ENCODE measurements around the gene TPPP3.

TPPP3 gene

DNA sequence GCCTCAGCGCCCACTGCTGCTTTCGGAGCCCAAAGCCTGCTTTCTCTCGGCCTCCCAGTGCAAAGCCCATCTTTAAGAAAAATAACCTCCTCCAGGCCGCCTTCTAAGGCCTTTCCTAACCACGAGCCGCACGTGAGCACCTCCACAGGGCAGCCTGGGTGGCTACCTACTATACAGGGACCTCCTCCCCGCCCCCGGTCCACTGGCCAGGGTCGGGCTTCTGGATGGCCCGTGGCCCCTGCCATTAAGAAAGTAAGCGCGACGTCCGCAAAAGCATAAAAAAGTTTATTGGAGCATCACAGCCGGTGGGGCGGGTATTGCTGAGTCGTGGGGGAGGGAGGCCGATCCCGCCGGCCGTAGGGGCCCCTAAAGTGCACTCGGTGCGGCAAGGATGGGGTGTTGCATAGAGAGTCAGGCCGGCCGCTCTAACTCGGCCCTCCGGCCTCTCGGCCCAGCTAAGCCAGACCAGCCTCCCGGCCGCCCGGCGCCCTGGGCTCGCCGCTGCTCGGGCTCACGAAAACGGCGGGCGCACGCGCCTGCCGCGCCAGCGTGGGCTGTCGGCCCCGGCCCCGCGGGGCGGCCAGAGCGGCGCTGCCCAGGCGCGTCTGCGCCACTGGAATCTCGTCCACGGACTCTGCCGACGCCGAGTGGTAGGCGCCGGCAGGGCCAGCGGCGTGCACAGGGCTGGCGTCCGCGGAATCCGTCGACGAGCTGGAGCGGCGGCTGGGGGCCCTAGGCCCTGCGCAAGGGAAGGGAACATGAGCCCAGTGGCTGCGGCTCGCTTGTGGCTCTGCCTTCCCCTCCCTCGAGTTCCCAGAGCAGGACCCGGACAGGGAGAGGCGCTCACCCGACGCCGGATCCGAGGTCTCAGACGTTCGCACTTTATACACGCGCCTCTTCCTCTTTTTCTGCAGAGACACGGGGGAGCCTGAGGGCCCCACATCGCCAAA lies 1.1 kb upstream of the TPPP3 start:
- no peak for DNase-seq (ENCODE audit: extremely low spot score)
- TF ChIP-seq LEF1 (IDR thresholded peaks at IDR 0.05; ENCODE audit: borderline replicate concordance) (no peak), NFRKB (IDR thresholded peaks at IDR 0.05) (no peak), SP1 (IDR thresholded peaks at IDR 0.05) (no peak), FOXM1 (IDR thresholded peaks at IDR 0.05; ENCODE audit: borderline replicate concordance) (no peak), L3MBTL2 (conservative IDR thresholded peaks at IDR 0.05) (no peak), ARNT (IDR thresholded peaks at IDR 0.05) (no peak), SUZ12 (IDR thresholded peaks at IDR 0.05) (no peak), BHLHE40 (IDR thresholded peaks at IDR 0.05; ENCODE audit: borderline replicate concordance) (no peak), TARDBP (IDR thresholded peaks at IDR 0.05) (no peak), CTBP1 (IDR thresholded peaks at IDR 0.05; ENCODE audit: borderline replicate concordance) (no peak), ELF4 (IDR thresholded peaks at IDR 0.05) (no peak)
- ChIA-PET CTCF (interaction anchor here (3.5 kb wide), 1 partner anchor 14 kb away, joined by 16 read pairs; no protein-coding TSS in a partner anchor), POLR2A (interaction anchor here (1.0 kb wide), 1 partner anchor 27 kb away, joined by 3 read pairs; no protein-coding TSS in a partner anchor)

DNA sequence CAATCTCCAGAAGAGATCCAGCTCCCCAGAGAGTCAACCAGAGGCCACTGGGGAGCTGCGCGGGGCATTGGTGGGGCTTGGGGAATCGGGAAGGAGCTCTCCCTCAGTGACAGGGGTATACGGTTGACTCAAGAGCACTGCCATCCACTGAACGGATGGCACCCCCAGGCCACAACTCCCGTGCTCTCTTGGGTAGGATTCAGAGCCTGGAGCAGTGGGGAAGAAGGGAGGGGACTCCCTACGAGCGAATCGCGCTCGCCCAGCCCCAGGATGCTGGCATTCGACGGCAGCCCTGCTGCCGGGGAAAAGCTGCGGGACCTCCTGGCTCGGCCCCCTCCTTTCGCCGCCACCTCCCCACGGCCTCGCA lies 473 bp upstream of the TPPP3 start:
- no peak for TF ChIP-seq NFRKB (IDR thresholded peaks at IDR 0.05)
- TF ChIP-seq, protein P1, sequence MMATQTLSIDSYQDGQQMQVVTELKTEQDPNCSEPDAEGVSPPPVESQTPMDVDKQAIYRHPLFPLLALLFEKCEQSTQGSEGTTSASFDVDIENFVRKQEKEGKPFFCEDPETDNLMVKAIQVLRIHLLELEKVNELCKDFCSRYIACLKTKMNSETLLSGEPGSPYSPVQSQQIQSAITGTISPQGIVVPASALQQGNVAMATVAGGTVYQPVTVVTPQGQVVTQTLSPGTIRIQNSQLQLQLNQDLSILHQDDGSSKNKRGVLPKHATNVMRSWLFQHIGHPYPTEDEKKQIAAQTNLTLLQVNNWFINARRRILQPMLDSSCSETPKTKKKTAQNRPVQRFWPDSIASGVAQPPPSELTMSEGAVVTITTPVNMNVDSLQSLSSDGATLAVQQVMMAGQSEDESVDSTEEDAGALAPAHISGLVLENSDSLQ (IDR thresholded peaks at IDR 0.05) = no peak
- TF ChIP-seq BHLHE40 (IDR thresholded peaks at IDR 0.05; ENCODE audit: borderline replicate concordance) = no peak
- no peak for TF ChIP-seq FOXK2 (IDR thresholded peaks at IDR 0.05)
- DNase-seq (ENCODE audit: extremely low spot score) = no peak
- ChIA-PET CTCF (interaction anchor here (0.6 to 3.5 kb wide), 2 partner anchors 13 to 22 kb away, joined by 3 to 16 read pairs; no protein-coding TSS in a partner anchor), POLR2A (interaction anchor here (1.0 to 1.8 kb wide), 2 partner anchors 12 to 26 kb away, joined by 3 to 6 read pairs; no protein-coding TSS in a partner anchor)

DNA sequence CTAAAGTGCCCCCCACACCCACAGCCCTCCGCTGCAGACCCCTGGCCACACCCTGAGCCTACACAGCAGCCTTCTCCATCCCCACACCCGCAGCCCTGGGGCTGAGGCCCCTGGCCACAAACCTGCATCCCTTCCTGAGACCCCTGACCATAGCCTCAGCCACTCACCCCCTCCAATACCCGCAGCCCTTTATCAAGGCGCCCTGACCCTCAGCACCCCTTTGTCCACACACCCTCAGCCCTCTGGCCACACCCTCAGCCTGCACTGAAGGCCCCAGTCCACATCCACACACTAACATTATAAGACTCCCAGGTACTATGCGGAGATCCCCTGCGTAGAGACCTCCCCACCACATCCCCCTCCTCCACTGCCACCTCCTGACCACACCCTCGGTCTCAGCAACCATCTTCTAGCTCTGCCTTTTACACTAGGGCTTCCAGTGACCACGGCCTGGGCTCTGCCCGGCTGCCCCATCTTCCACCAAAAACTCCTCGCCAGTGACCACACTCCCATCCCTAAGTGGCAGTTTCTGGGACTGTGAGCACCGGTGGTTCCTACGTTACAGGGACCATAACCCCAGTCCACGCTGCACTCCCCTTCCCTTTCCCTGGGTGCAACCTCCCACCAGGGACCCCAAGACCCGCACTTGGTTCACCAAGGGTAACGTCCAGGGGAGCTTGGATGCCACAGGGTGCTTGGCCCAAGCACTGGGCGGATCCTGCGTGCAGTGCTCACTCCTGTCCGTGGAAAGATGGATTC lies 818 bp downstream of the TPPP3 start:
- no peak for DNase-seq (ENCODE audit: extremely low spot score)
- ChIA-PET POLR2A (interaction anchor here (0.7 to 1.8 kb wide), 3 partner anchors 11 to 73 kb away, joined by 3 to 6 read pairs (median 3); no protein-coding TSS in a partner anchor), CTCF (interaction anchor here (0.5 to 3.5 kb wide), 4 partner anchors 8 to 371 kb away, joined by 3 to 16 read pairs (median 4); no protein-coding TSS in a partner anchor)
- TF ChIP-seq FOXK2 (IDR thresholded peaks at IDR 0.05) = no peak
- no peak for TF ChIP-seq LEF1 (IDR thresholded peaks at IDR 0.05; ENCODE audit: borderline replicate concordance)

DNA sequence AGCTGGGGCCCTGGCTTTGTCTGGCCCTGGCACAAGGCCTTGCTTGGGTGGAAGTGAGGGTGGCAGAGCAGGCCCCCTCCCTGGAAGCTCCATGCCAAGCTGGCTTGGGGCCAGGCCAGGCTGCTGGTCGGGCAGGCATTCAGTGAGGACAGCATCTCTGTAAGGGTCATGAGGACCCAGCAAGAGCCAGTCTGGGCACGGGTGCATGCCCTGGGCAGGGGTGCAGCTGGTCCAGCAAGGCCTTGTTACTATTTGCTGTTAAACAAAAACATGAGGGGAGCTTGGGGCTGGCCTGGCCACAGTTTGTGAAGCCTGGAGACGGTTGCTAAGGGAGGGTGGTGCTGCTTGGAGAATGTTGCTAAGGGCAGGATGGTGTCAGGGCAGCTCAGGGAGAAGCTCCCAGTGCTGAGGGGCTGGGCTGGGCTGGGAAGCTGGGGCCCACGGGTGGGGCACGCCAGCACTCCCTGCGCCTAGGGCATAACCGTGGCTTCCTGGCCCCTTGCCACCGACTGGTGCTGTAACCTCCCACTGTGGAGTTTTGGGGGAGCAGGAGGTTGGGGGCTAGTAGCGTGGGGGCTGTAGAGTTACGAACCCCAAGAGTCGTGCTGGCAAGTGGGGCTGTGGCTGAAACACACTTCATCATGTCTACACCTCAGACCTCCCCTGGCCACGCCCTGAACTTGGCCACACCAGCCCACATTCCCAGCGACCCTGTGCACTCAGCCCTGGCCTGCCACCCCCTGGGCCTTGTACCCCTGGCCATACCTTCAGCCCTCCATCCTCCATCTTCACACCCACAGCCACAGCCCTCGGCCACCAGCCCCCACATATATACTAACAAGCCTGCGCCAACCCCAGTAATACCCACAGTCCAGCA lies 1.6 kb downstream of the TPPP3 start:
- TF ChIP-seq CTBP1 (IDR thresholded peaks at IDR 0.05; ENCODE audit: borderline replicate concordance) = no peak
- no peak for DNase-seq (ENCODE audit: extremely low spot score)
- POLR2A ChIA-PET = interaction anchor here (1.3 to 1.8 kb wide), 2 partner anchors 10 to 14 kb away, joined by 3 to 6 read pairs; no protein-coding TSS in a partner anchor
- CTCF ChIA-PET = interaction anchor here (3.5 kb wide), 1 partner anchor 11 kb away, joined by 16 read pairs; no protein-coding TSS in a partner anchor

DNA sequence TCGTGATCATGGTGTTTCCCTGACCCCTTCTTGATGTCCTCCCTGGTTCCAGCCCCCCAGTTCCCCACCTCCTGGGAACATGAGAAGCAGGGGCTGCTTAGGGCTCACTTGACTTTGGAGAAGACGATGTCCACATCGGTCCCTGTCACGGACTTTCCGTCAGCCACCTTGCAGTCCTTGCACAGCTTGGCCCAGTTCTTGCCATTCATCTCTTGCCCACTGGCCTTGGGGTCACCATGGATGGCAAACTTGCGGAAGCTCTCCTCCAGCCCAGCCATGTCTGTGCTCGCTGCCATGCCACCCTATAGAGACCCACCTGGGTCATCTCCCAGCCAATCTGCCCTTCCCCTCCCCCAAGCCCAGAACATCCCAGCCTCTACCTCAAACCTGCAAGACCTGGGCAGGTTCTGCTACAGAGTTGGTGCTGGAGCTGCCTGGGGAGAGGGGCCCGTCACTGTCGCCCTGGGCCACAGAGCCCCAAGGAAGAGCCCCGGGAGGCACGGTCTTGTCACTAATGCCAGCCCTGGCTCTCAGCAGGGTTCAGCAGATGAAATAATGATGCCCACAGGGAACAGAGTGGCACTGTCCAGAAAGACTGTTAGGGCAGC lies 2.4 kb downstream of the TPPP3 start:
- DNase-seq (ENCODE audit: extremely low spot score) = no peak
- ChIA-PET POLR2A (no interaction called here), CTCF (interaction anchor here (3.5 kb wide), 1 partner anchor 10 kb away, joined by 16 read pairs; no protein-coding TSS in a partner anchor)
- TF ChIP-seq FOXK2 (IDR thresholded peaks at IDR 0.05) (no peak), ARNT (IDR thresholded peaks at IDR 0.05) (no peak), TARDBP (IDR thresholded peaks at IDR 0.05) (no peak), FOXM1 (IDR thresholded peaks at IDR 0.05; ENCODE audit: borderline replicate concordance) (no peak), BHLHE40 (IDR thresholded peaks at IDR 0.05; ENCODE audit: borderline replicate concordance) (no peak), ELF4 (IDR thresholded peaks at IDR 0.05) (no peak), SUZ12 (IDR thresholded peaks at IDR 0.05) (no peak), HDGF (IDR thresholded peaks at IDR 0.05; ENCODE audit: borderline replicate concordance) (no peak)
- TF ChIP-seq, protein P1 (IDR thresholded peaks at IDR 0.05) = no peak

Measured in HEK293T (cell line).